PC-9 (cell line): Measurements from ENCODE around the gene ARHGEF6.

ENCODE experiments used
- CTCF ChIP-seq: fragments of 200-600 bp; sonication (generic); conservative IDR thresholded peaks from 2 replicates; pipeline ENCODE4 v1.6.1; 2017; ENCODE audit warnings: mixed run types, antibody characterized with exemption, mild to moderate bottlenecking, moderate library complexity
- EZH2 ChIP-seq: fragments of 200-600 bp; sonication (generic); IDR thresholded peaks from 2 replicates; pipeline ENCODE4 v1.8.0; 2017; ENCODE audit warnings: antibody characterized with exemption, low read depth

- TF ChIP-seq CTCF (no peak), EZH2 (no peak)
Measured at GRCh38 chrX:136779346-136779781, 1.4 kb downstream of the ARHGEF6 start.
